H9 (cell line): ENCODE results near the gene TRNP1. TPM values are rescaled to one million over a fixed set of nuclear protein-coding genes. Genes with fewer than 3 reads are reported as not detected.

Experiments
- DNase-seq: peaks from one replicate; pipeline ENCODE4 v3.0.0-alpha.2; 2017
- H2AFZ ChIP-seq: one replicate; pipeline ENCODE4 v1.6.1; 2013; ENCODE audit warnings: mild to moderate bottlenecking, low read length, control low read depth, moderate library complexity
- H2AK5ac ChIP-seq: 2 replicates; pipeline ENCODE4 v1.6.1; 2013; ENCODE audit warnings: low read length, control low read depth, mixed read lengths; ENCODE audit not compliant: insufficient read length
- H2BK120ac ChIP-seq: one replicate; pipeline ENCODE4 v1.6.1; 2013; ENCODE audit warnings: low read depth, mild to moderate bottlenecking, low read length, control low read depth, inconsistent platforms; ENCODE audit not compliant: poor library complexity, severe bottlenecking
- H2BK12ac ChIP-seq: 2 replicates; pipeline ENCODE4 v1.6.1; 2013; ENCODE audit warnings: low read length, control low read depth, mixed read lengths, low read depth; ENCODE audit not compliant: insufficient read length
- H2BK15ac ChIP-seq: 2 replicates; pipeline ENCODE4 v1.6.1; 2013; ENCODE audit warnings: low read depth, low read length, control low read depth
- H2BK20ac ChIP-seq: one replicate; pipeline ENCODE4 v1.6.1; 2013; ENCODE audit warnings: low read depth, mild to moderate bottlenecking, low read length, control low read depth, inconsistent platforms; ENCODE audit not compliant: poor library complexity, severe bottlenecking
- H2BK5ac ChIP-seq: 2 replicates; pipeline ENCODE4 v1.6.1; 2013; ENCODE audit warnings: low read length, control low read depth, mixed read lengths; ENCODE audit not compliant: insufficient read length
- H3K14ac ChIP-seq: 2 replicates; pipeline ENCODE4 v1.6.1; 2013; ENCODE audit warnings: low read length, control low read depth; ENCODE audit not compliant: insufficient read depth
- H3K18ac ChIP-seq: 2 replicates; pipeline ENCODE4 v1.6.1; 2013; ENCODE audit warnings: low read depth, mild to moderate bottlenecking, mixed read lengths, low read length, control low read depth; ENCODE audit not compliant: insufficient read length
- H3K23ac ChIP-seq: 2 replicates; pipeline ENCODE4 v1.6.1; 2013; ENCODE audit warnings: low read length, control low read depth, mixed read lengths, low read depth; ENCODE audit not compliant: insufficient read length
- H3K23me2 ChIP-seq: 2 replicates; pipeline ENCODE4 v1.6.1; 2013; ENCODE audit warnings: low read depth, mild to moderate bottlenecking, mixed read lengths, low read length, control low read depth; ENCODE audit not compliant: insufficient read length, poor library complexity, severe bottlenecking
- H3K27ac ChIP-seq: 2 replicates; pipeline ENCODE4 v1.5.1; 2013; ENCODE audit warnings: low read length, control low read depth, mixed read lengths, low read depth; ENCODE audit not compliant: insufficient read length
- H3K27me3 ChIP-seq: 2 replicates; pipeline ENCODE4 v1.6.1; 2013; ENCODE audit warnings: low read length, control low read depth, inconsistent platforms; ENCODE audit not compliant: insufficient read depth
- H3K4ac ChIP-seq: 2 replicates; pipeline ENCODE4 v1.6.1; 2013; ENCODE audit warnings: low read depth, mild to moderate bottlenecking, control low read depth, inconsistent platforms, low read length, moderate library complexity
- H3K4me1 ChIP-seq: 2 replicates; pipeline ENCODE4 v1.6.1; 2013; ENCODE audit warnings: low read length, control low read depth, inconsistent platforms; ENCODE audit not compliant: insufficient read depth
- H3K4me2 ChIP-seq: 2 replicates; pipeline ENCODE4 v1.6.1; 2013; ENCODE audit warnings: low read length, control low read depth, mixed read lengths; ENCODE audit not compliant: insufficient read length, insufficient read depth
- H3K56ac ChIP-seq: 2 replicates; pipeline ENCODE4 v1.6.1; 2013; ENCODE audit warnings: low read depth, mild to moderate bottlenecking, mixed read lengths, low read length, control low read depth; ENCODE audit not compliant: insufficient read length
- H3K79me1 ChIP-seq: 2 replicates; pipeline ENCODE4 v1.6.1; 2013; ENCODE audit warnings: low read depth, mild to moderate bottlenecking, moderate library complexity, low read length, control low read depth, inconsistent platforms; ENCODE audit not compliant: insufficient read depth, poor library complexity, severe bottlenecking
- H3K79me2 ChIP-seq: 2 replicates; pipeline ENCODE4 v1.6.1; 2013; ENCODE audit warnings: low read length, control low read depth, inconsistent platforms; ENCODE audit not compliant: insufficient read depth
- H3K9ac ChIP-seq: 2 replicates; pipeline ENCODE4 v1.6.1; 2013; ENCODE audit warnings: low read length, control low read depth, mixed read lengths; ENCODE audit not compliant: insufficient read length; ENCODE audit errors: extremely low read depth
- H3K9me3 ChIP-seq: one replicate; pipeline ENCODE4 v1.6.1; 2013; ENCODE audit warnings: low read depth, low read length, inconsistent platforms; ENCODE audit not compliant: control insufficient read depth
- H3T11ph ChIP-seq: one replicate; pipeline ENCODE4 v1.6.1; 2013; ENCODE audit warnings: mild to moderate bottlenecking, low read length, control low read depth, inconsistent platforms
- H4K20me1 ChIP-seq: one replicate; pipeline ENCODE4 v1.6.1; 2013; ENCODE audit not compliant: control insufficient read depth, insufficient read length, insufficient read depth
- H4K5ac ChIP-seq: 2 replicates; pipeline ENCODE4 v1.6.1; 2013; ENCODE audit warnings: low read depth, mild to moderate bottlenecking, mixed read lengths, low read length, control low read depth; ENCODE audit not compliant: insufficient read length
- H4K8ac ChIP-seq: replicated peaks from 2 replicates; pipeline ENCODE4 v1.6.1; 2013; ENCODE audit warnings: low read length, control low read depth, mixed read lengths, low read depth; ENCODE audit not compliant: insufficient read length
- H4K91ac ChIP-seq: 2 replicates; pipeline ENCODE4 v1.6.1; 2013; ENCODE audit warnings: low read depth, mild to moderate bottlenecking, moderate library complexity, mixed read lengths, low read length, control low read depth; ENCODE audit not compliant: insufficient read length
- H3K27ac Mint-ChIP-seq, 3 experiments: 2 replicates in 2 of 3; 3 replicates in 1 of 3; pipeline ENCODE4 v1.8.0; 2020 to 2021; ENCODE audit warnings: mixed read lengths in 3 of 3, mild to moderate bottlenecking in 1 of 3, moderate library complexity in 1 of 3
- H3K27me3 Mint-ChIP-seq: 2 replicates; pipeline ENCODE4 v1.8.0; 2021; ENCODE audit warnings: low read depth, mild to moderate bottlenecking, moderate library complexity, mixed read lengths
- H3K36me3 Mint-ChIP-seq, 3 experiments: 2 replicates in 2 of 3; 3 replicates in 1 of 3; pipeline ENCODE4 v1.8.0; 2020 to 2021; ENCODE audit warnings: low read depth in 3 of 3, mixed read lengths in 3 of 3; ENCODE audit not compliant: insufficient read depth in 1 of 3
- H3K4me1 Mint-ChIP-seq, 2 experiments: 2 replicates each; pipeline ENCODE4 v1.8.0; 2020; ENCODE audit warnings: mixed read lengths in 2 of 2
- H3K4me3 Mint-ChIP-seq, 2 experiments: 2 replicates in 1 of 2; 3 replicates in 1 of 2; pipeline ENCODE4 v1.8.0; 2020 to 2021; ENCODE audit warnings: mild to moderate bottlenecking in 2 of 2, mixed read lengths in 2 of 2, moderate library complexity in 1 of 2
- H3K9me3 Mint-ChIP-seq, 2 experiments: 2 replicates in 1 of 2; 3 replicates in 1 of 2; pipeline ENCODE4 v1.8.0; 2020; ENCODE audit warnings: mild to moderate bottlenecking in 2 of 2, mixed read lengths in 2 of 2, moderate library complexity in 1 of 2
- WGBS: extraction: QIAGEN DNeasy Blood & Tissue Kit; methylation state at CpG from one replicate; pipeline ENCODE4 v1.1.7; 2013; ENCODE audit warnings: missing lambda C conversion rate, low lambda C conversion rate, mixed read lengths; ENCODE audit not compliant: insufficient read length; ENCODE audit errors: extremely low coverage; 5-methylcytosine and 5-hydroxymethylcytosine counted together
- total RNA-seq: library from RNA; stranded (reverse); gene quantifications from 2 replicates; pipeline ENCODE4 v1.2.1, GENCODE V29; 2021
- TF ChIP-seq, protein P1 (sequence below): fragments of 200-600 bp; sonication (generic); conservative IDR thresholded peaks from 3 replicates; pipeline ENCODE4 v1.8.0; 2021; ENCODE audit warnings: antibody characterized with exemption, mild to moderate bottlenecking

Gene TRNP1
- total RNA-seq, 1 experiment from 2014 or later = 39.0 TPM

DNA sequence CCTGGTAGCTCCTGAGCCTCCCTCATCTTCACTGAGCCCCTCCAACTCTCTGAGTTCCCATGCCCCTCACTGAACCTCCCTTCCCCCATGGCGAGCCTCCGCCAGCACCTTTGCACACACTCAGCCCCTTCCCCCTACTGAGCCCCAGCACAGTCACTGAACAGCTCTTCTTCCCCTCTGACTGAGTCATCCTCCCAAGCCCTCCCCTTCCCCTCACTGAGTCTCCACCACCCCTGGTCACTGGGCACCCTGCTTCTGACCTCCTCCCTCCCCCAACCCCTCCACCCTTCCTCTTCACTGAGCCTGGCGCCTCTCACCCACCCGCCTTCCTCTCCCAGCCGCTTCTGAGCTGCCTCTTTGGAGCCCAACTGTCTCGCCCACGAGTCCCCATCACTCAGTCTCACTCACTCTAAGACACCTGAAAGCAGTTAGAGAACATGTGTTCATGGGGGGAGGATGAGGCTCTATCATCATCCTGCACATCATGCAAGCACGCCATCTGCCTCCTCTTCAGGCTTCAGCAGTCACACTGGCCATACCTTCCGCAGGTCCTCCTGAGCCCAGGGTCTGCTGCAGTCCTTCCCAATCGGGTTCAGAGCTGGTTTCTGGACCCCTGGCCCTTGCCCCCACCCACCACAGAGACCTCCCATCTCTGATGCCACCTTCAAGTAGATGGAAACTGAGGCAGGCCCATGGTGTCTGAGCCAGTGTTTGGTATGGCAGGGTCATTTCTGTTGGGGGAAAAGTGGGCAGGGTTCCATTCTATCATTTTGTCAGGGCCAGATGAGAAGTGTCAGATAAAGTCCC is 2.0 kb upstream of the TRNP1 start:
- Histone ChIP-seq H3K79me2 (peaks cover 3% of the 10 kb centered on the region; the same call in 1 of the 2 replicates), H2AK5ac (no peak overlapping the region), H4K5ac (no peak overlapping the region), H3K23ac (no peak overlapping the region), H4K20me1 (no peaks in the 10 kb centered on the region), H4K8ac (no peak overlapping the region), H3K4me2 (no peak overlapping the region), H2BK120ac (no peak overlapping the region), H3K56ac (no peak overlapping the region), H2AFZ (no peak overlapping the region), H3K9ac (no peak overlapping the region), H3K14ac (no peak overlapping the region), H2BK20ac (no peak overlapping the region), H3K27me3 (no peaks in the 10 kb centered on the region), H2BK5ac (no peak overlapping the region), H4K91ac (no peak overlapping the region), H3T11ph (no peak overlapping the region), H3K79me1 (peaks cover 3% of the 10 kb centered on the region), H3K4ac (no peak overlapping the region), H3K4me1 (peaks cover 7% of the 10 kb centered on the region; the same call in 1 of the 2 replicates), H2BK12ac (no peak overlapping the region), H3K23me2 (peaks cover 12% of the 10 kb centered on the region), H3K27ac (no peak overlapping the region), H2BK15ac (no peak overlapping the region), H3K9me3 (no peaks in the 10 kb centered on the region), H3K18ac (no peak overlapping the region)
- Mint-ChIP-seq H3K36me3 (peaks cover 3 to 17% (median 13%) of the 10 kb centered on the region in 3 experiments; a peak in 5 of 7 replicates), H3K27me3 (peaks cover 29% of the 10 kb centered on the region), H3K4me3 (no peak overlapping the region; a peak in 1 of 5 replicates), H3K4me1 (peaks cover 31 to 32% of the 10 kb centered on the region in 2 experiments), H3K27ac (no peak overlapping the region), H3K9me3 (no peaks in the 10 kb centered on the region)
- DNase-seq = peak; percentile 32
- no CpG with 5 or more reads among the region's 10 CpGs for WGBS
- TF ChIP-seq, protein P1, sequence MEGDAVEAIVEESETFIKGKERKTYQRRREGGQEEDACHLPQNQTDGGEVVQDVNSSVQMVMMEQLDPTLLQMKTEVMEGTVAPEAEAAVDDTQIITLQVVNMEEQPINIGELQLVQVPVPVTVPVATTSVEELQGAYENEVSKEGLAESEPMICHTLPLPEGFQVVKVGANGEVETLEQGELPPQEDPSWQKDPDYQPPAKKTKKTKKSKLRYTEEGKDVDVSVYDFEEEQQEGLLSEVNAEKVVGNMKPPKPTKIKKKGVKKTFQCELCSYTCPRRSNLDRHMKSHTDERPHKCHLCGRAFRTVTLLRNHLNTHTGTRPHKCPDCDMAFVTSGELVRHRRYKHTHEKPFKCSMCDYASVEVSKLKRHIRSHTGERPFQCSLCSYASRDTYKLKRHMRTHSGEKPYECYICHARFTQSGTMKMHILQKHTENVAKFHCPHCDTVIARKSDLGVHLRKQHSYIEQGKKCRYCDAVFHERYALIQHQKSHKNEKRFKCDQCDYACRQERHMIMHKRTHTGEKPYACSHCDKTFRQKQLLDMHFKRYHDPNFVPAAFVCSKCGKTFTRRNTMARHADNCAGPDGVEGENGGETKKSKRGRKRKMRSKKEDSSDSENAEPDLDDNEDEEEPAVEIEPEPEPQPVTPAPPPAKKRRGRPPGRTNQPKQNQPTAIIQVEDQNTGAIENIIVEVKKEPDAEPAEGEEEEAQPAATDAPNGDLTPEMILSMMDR = no peak
